ENCODE measurements around the gene B9D1. TPM values are rescaled to one million over a fixed set of nuclear protein-coding genes. Genes with fewer than 3 reads are reported as not detected.

Gene B9D1
- total RNA-seq, 1 donor from 2014 or later: 26.2 TPM

DNA sequence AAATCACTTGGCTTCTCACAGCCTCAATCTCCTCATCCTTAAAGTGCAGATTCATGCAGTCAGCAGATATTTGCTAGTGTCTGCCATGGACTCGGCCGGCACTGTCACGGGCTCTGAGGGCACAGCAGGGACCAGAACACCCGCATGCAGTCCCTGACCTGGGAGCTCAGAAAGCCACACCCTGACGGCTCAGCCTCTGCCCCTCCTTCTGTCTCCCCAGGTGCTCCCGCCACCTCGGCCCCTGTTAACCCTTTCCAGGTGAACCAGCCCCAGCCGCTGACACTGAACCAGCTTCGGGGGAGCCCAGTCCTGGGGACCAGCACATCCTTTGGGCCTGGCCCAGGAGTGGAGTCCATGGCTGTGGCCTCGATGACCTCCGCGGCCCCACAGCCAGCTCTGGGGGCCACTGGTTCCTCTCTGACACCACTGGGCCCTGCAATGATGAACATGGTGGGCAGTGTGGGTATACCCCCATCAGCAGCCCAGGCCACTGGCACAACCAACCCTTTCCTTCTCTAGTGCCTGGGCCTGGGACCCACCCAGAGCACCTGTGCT is 28.7 kb downstream of the B9D1 start:
- H3K36me3 Mint-ChIP-seq: peaks cover 5% of the 10 kb centered on the region

GRCh38 chr17:19333132-19333440 is 29.4 kb downstream of the B9D1 start:
- TF ChIP-seq, protein P1, sequence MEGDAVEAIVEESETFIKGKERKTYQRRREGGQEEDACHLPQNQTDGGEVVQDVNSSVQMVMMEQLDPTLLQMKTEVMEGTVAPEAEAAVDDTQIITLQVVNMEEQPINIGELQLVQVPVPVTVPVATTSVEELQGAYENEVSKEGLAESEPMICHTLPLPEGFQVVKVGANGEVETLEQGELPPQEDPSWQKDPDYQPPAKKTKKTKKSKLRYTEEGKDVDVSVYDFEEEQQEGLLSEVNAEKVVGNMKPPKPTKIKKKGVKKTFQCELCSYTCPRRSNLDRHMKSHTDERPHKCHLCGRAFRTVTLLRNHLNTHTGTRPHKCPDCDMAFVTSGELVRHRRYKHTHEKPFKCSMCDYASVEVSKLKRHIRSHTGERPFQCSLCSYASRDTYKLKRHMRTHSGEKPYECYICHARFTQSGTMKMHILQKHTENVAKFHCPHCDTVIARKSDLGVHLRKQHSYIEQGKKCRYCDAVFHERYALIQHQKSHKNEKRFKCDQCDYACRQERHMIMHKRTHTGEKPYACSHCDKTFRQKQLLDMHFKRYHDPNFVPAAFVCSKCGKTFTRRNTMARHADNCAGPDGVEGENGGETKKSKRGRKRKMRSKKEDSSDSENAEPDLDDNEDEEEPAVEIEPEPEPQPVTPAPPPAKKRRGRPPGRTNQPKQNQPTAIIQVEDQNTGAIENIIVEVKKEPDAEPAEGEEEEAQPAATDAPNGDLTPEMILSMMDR (IDR thresholded peaks at IDR 0.05; ENCODE audit: unreplicated experiment): no peak
- Mint-ChIP-seq H3K36me3 (peaks cover 6% of the 10 kb centered on the region), H3K27me3 (ENCODE audit: low read depth) (no peaks in the 10 kb centered on the region), H3K4me1 (peaks cover 5% of the 10 kb centered on the region), H3K27ac (no peak overlapping the region), H3K4me3 (no peak overlapping the region), H3K9me3 (no peaks in the 10 kb centered on the region)
- DNase-seq (ENCODE audit: low spot score in 2 of 2, unreplicated experiment in 2 of 2): no peak

More for the DNA sequence above, 28.7 kb downstream of the B9D1 start:
- no peak for DNase-seq (ENCODE audit: low spot score in 2 of 2, unreplicated experiment in 2 of 2)
- Mint-ChIP-seq H3K27me3 (ENCODE audit: low read depth) (no peaks in the 10 kb centered on the region), H3K27ac (no peak overlapping the region), H3K4me1 (peaks cover 5% of the 10 kb centered on the region), H3K4me3 (no peak overlapping the region), H3K9me3 (no peaks in the 10 kb centered on the region)
- TF ChIP-seq, protein P1 (IDR thresholded peaks at IDR 0.05; ENCODE audit: unreplicated experiment): no peak

DNA sequence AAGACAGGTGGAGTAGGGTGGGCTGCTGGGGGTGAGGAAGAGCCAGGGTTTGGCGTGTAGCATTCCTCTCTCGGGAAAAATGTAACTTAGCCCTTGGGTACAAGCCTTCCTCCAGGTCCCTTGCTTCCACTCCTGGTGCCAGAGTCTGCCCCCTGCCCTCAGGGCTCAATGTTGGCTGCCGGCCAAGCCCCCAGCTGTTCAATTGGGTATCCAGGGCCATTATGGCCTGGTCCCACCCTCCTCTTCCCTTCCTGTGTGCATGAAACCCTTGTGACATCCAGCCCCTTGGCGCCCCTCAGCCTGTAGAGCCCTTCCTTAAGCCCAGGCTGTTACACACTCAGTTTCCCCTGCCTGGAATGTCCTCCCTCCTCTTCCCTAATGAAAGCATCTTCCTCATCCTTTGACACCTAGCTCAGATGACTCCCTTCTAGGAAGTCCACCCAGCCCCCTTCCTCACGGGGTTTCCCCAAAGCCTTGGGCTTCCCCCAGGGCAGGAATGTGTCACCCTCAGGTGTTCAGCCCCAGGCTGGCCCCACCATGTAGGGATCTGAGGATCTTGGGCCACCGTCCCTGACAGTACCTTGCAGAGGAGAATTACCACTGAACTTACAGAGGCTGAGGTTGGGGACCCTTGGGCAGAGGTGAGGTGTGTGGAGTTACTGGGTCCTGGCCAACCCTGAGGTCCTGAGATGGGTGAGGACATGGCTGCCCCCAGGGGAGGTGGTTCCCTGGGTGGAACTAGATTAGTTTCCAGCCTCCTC is 30.0 kb downstream of the B9D1 start:
- Mint-ChIP-seq H3K9me3 (no peaks in the 10 kb centered on the region), H3K27ac (no peak overlapping the region), H3K27me3 (ENCODE audit: low read depth) (no peaks in the 10 kb centered on the region), H3K36me3 (peaks cover 8% of the 10 kb centered on the region), H3K4me3 (no peak overlapping the region), H3K4me1 (peaks cover 5% of the 10 kb centered on the region)
- DNase-seq (ENCODE audit: low spot score in 2 of 2, unreplicated experiment in 2 of 2): no peak
- TF ChIP-seq, protein P1 (IDR thresholded peaks at IDR 0.05; ENCODE audit: unreplicated experiment): no peak

- peak overlapping the region; percentile 37 for H3K27ac Mint-ChIP-seq
- no peaks in the 10 kb centered on the region for H3K27me3 Mint-ChIP-seq (ENCODE audit: low read depth)
Measured at GRCh38 chr17:19331543-19332245, 30.8 kb downstream of the B9D1 start.

GRCh38 chr17:19331134-19331533 is 31.4 kb downstream of the B9D1 start:
- DNase-seq (ENCODE audit: low spot score in 2 of 2, unreplicated experiment in 2 of 2): no peak
- Mint-ChIP-seq H3K4me3 (no peak overlapping the region), H3K9me3 (peaks cover under 1% of the 10 kb centered on the region), H3K36me3 (peaks cover 14% of the 10 kb centered on the region), H3K27me3 (ENCODE audit: low read depth) (no peaks in the 10 kb centered on the region), H3K27ac (no peak overlapping the region), H3K4me1 (peaks cover 5% of the 10 kb centered on the region)
- TF ChIP-seq, protein P1 (IDR thresholded peaks at IDR 0.05; ENCODE audit: unreplicated experiment): no peak

More at GRCh38 chr17:19331543-19332245, 30.8 kb downstream of the B9D1 start:
- no peak overlapping the region for H3K4me3 Mint-ChIP-seq
- peaks cover 5% of the 10 kb centered on the region for H3K4me1 Mint-ChIP-seq
- H3K9me3 Mint-ChIP-seq: no peaks in the 10 kb centered on the region
- peaks cover 12% of the 10 kb centered on the region for H3K36me3 Mint-ChIP-seq
- TF ChIP-seq, protein P1 (IDR thresholded peaks at IDR 0.05; ENCODE audit: unreplicated experiment): no peak
- DNase-seq (ENCODE audit: low spot score in 2 of 2, unreplicated experiment in 2 of 2): no peak
